RWPE2 (cell line): Measurements from ENCODE around the gene PON2.
"Not testable (repeated sequence)": the region's sequence is repeated elsewhere in the genome, so short reads cannot be mapped to it uniquely, and the experiment has no call there.

Experiments used
- ATAC-seq: fragments of 200-7000 bp; cut with Tn5 transposase; 3 replicates; pipeline ENCODE4 v1.9.1; 2021; ENCODE audit warnings: low read depth
- DNase-seq: peaks from one replicate; pipeline ENCODE4 v3.0.0-alpha.2; 2020; ENCODE audit warnings: low spot score
- H3K27ac ChIP-seq: fragments of 450-650 bp; 2 replicates; pipeline ENCODE4 v1.5.1; 2017; ENCODE audit warnings: mild to moderate bottlenecking; ENCODE audit not compliant: poor library complexity, severe bottlenecking
- H3K27me3 ChIP-seq: fragments of 250-450 bp; sonication (Bioruptor Pico); 2 replicates; pipeline ENCODE4 v1.5.1; 2021; ENCODE audit warnings: mild to moderate bottlenecking, moderate library complexity; ENCODE audit not compliant: insufficient read depth, poor library complexity, severe bottlenecking
- H3K36me3 ChIP-seq: fragments of 250-450 bp; sonication (Bioruptor Pico); 2 replicates; pipeline ENCODE4 v1.5.1; 2020; ENCODE audit warnings: low read depth, mild to moderate bottlenecking, moderate library complexity
- H3K4me1 ChIP-seq: fragments of 250-450 bp; sonication (Bioruptor Pico); 2 replicates; pipeline ENCODE4 v1.5.1; 2021; ENCODE audit warnings: mild to moderate bottlenecking, moderate library complexity; ENCODE audit not compliant: insufficient read depth, poor library complexity, severe bottlenecking
- H3K4me3 ChIP-seq: fragments of 250-450 bp; sonication (Bioruptor Pico); 2 replicates; pipeline ENCODE4 v1.5.1; 2021; ENCODE audit warnings: mild to moderate bottlenecking, moderate library complexity; ENCODE audit not compliant: severe bottlenecking
- H3K9me3 ChIP-seq: fragments of 250-450 bp; sonication (Bioruptor Pico); 2 replicates; pipeline ENCODE4 v1.5.1; 2021; ENCODE audit warnings: mild to moderate bottlenecking, moderate library complexity; ENCODE audit not compliant: severe bottlenecking
- CTCF ChIP-seq: fragments of 450-650 bp; IDR thresholded peaks from one replicate; pipeline ENCODE4 v1.5.1; 2017; ENCODE audit warnings: mild to moderate bottlenecking, moderate library complexity; ENCODE audit not compliant: poor library complexity, severe bottlenecking

PON2 gene

GRCh38 chr7:95467912-95468607 lies 33.2 kb upstream of the PON2 start:
- DNase-seq (no peak), ATAC-seq (no peak)
- Histone ChIP-seq H3K9me3 (no peaks in the 10 kb centered on the region), H3K36me3 (no peaks in the 10 kb centered on the region), H3K4me1 (peaks cover 8% of the 10 kb centered on the region), H3K4me3 (no peak overlapping the region), H3K27me3 (no peaks in the 10 kb centered on the region), H3K27ac (no peak overlapping the region)
- TF ChIP-seq CTCF: no peak

GRCh38 chr7:95460653-95461052 lies 25.8 kb upstream of the PON2 start:
- not testable (repeated sequence) for H3K27me3 ChIP-seq, H3K4me3 ChIP-seq, H3K36me3 ChIP-seq, H3K27ac ChIP-seq, H3K4me1 ChIP-seq, DNase-seq, H3K9me3 ChIP-seq, ATAC-seq

- Histone ChIP-seq H3K27me3 (no peaks in the 10 kb centered on the region), H3K4me3 (no peak overlapping the region), H3K9me3 (no peaks in the 10 kb centered on the region), H3K4me1 (no peaks in the 10 kb centered on the region), H3K36me3 (no peaks in the 10 kb centered on the region), H3K27ac (no peak overlapping the region)
- TF ChIP-seq CTCF: no peak
- ATAC-seq: no peak
- DNase-seq: no peak
Measured at GRCh38 chr7:95457947-95458346, 23.1 kb upstream of the PON2 start.

- ATAC-seq (no peak), DNase-seq (no peak)
- H3K27me3 ChIP-seq: no peaks in the 10 kb centered on the region
- H3K36me3 ChIP-seq: no peaks in the 10 kb centered on the region
- H3K9me3 ChIP-seq: no peaks in the 10 kb centered on the region
- no peaks in the 10 kb centered on the region for H3K4me1 ChIP-seq
- no peak for TF ChIP-seq CTCF
- H3K4me3 ChIP-seq: no peak overlapping the region
- H3K27ac ChIP-seq: no peak overlapping the region
Measured at GRCh38 chr7:95454438-95455045, 19.7 kb upstream of the PON2 start.

GRCh38 chr7:95446618-95447017 lies 11.8 kb upstream of the PON2 start:
- Histone ChIP-seq H3K9me3 (no peaks in the 10 kb centered on the region), H3K36me3 (no peaks in the 10 kb centered on the region), H3K27ac (no peak overlapping the region), H3K27me3 (no peaks in the 10 kb centered on the region), H3K4me3 (no peak overlapping the region), H3K4me1 (no peaks in the 10 kb centered on the region)
- ATAC-seq: no peak
- no peak for TF ChIP-seq CTCF
- no peak for DNase-seq
